ENCODE measurements around the gene PM20D1.
A peak's percentile ranks its signal among the peaks of the same experiment; 100 is the strongest.
"Not testable (repeated sequence)": the region's sequence is repeated elsewhere in the genome, so short reads cannot be mapped to it uniquely, and the experiment has no call there.

The PM20D1 gene

DNA sequence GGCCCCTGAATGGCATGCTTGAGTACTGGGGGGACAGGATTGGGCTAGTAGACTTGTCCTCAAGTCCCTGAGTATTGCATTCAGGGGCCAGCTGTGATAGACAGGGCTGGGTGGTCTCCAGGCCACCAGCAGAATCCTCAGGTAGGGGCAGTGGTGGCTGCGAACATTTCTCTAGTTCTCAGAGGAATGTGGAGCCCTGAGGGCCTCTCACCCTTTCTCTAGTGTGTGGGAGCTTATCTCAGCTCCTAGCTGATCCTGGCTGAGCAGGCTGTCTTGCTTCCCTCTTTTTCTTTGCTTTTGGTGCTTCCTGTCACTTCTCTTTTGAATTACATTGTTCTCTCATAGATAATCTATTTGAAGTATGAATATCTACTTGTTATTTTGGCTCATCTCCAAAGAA, 30.0 kb upstream of the PM20D1 start:
- no peak overlapping the region for H3K4me3 ChIP-seq (ENCODE audit: low read depth, low read length)

GRCh38 chr1:205878026-205878425, 28.1 kb upstream of the PM20D1 start:
- H3K4me3 ChIP-seq (ENCODE audit: low read depth, low read length) = no peak overlapping the region
- TF ChIP-seq, protein P1, sequence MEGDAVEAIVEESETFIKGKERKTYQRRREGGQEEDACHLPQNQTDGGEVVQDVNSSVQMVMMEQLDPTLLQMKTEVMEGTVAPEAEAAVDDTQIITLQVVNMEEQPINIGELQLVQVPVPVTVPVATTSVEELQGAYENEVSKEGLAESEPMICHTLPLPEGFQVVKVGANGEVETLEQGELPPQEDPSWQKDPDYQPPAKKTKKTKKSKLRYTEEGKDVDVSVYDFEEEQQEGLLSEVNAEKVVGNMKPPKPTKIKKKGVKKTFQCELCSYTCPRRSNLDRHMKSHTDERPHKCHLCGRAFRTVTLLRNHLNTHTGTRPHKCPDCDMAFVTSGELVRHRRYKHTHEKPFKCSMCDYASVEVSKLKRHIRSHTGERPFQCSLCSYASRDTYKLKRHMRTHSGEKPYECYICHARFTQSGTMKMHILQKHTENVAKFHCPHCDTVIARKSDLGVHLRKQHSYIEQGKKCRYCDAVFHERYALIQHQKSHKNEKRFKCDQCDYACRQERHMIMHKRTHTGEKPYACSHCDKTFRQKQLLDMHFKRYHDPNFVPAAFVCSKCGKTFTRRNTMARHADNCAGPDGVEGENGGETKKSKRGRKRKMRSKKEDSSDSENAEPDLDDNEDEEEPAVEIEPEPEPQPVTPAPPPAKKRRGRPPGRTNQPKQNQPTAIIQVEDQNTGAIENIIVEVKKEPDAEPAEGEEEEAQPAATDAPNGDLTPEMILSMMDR (conservative IDR thresholded peaks at IDR 0.05; ENCODE audit: low read depth, low read length) = no peak
- DNase-seq (ENCODE audit: low read depth) = no peak

More for the DNA sequence above, 30.0 kb upstream of the PM20D1 start:
- DNase-seq (ENCODE audit: low read depth) = no peak
- TF ChIP-seq, protein P1 (conservative IDR thresholded peaks at IDR 0.05; ENCODE audit: low read depth, low read length) = no peak

GRCh38 chr1:205873148-205873547, 23.2 kb upstream of the PM20D1 start:
- H3K4me3 ChIP-seq (ENCODE audit: low read depth, low read length); DNase-seq (ENCODE audit: low read depth): not testable (repeated sequence)

GRCh38 chr1:205870236-205870635, 20.3 kb upstream of the PM20D1 start:
- no peak for DNase-seq (ENCODE audit: low read depth)
- H3K4me3 ChIP-seq (ENCODE audit: low read depth, low read length) = no peak overlapping the region
- TF ChIP-seq, protein P1 (conservative IDR thresholded peaks at IDR 0.05; ENCODE audit: low read depth, low read length) = no peak

DNA sequence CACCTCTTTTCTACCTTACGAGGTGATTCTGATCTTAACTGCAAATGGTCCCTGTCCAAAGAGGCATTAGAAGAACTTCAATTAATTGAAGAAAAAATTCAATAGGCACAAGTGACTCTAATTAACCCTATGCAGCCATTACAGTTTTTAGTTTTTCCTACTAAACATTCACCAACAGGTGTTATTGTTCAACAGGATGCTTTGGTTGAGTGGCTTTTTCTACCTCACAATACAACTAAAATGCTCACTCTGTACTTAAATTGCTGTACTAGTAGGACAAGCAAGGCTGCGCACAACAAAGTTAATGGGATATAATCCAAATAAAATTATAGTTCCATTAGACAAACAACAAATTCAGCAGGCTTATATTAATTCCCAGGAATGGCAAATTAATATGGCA, 11.6 kb upstream of the PM20D1 start:
- H3K4me3 ChIP-seq (ENCODE audit: low read depth, low read length) = no peak overlapping the region
- no peak for DNase-seq (ENCODE audit: low read depth)
- TF ChIP-seq, protein P1 (conservative IDR thresholded peaks at IDR 0.05; ENCODE audit: low read depth, low read length) = no peak

DNA sequence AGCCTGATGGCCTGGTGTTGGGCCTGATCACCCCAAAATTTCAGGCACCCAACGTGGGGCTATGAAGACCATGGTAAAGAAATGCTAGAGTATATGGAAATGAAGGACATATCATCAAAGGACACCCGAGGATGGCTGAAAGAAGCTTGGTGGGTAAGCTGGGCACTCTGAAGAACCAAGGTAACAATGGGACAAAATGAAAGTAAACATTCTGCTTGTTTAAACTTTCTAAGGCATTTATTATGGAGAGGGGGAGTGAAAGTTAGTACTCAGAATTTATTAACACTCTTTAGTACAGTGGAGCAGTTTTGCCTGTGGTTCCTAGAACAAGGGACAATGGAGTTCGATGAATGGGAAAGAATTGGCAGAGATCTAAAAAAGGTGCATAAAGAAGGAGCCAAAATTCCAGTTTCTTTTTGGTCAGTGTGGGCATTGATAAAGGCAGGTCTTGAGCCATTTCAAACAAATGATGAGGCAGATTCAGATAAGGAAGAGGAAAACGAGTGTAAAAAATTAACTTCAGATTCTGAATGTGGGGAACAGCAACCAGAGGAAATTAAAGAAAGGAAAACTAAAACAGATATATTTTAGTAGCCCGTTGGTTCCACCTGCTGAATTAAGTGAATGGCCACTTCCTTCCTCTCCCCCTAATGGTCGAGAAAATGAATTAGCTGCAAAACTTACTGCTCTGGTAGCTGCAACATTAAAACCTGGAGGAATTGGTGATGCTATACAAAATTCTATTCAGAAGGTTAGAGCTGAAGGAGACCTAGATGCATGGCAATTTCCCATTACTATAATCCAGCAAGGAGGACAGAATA, 8.4 kb upstream of the PM20D1 start:
- TF ChIP-seq, protein P1 (conservative IDR thresholded peaks at IDR 0.05; ENCODE audit: low read depth, low read length) = peak; percentile 28
- DNase-seq (ENCODE audit: low read depth) = no peak

DNA sequence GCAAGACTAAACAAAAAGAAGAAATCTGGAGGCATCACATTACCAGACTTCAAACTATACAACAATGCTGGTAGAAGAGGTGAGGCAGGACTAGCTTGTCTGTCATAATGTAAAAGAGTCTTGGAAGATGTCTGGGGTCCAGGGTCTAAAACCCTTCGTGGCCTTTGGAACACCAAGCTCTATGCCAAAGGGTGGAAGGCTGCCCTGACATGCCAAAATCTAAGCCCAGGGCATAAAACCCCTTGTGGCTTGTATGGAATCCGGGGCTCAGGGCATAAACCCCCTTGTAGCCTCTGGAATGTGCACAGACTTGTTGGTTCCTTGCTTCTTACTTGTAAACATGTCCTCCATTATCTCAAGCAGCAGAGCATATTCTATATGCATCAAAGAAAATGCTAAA, 7.6 kb upstream of the PM20D1 start:
- not testable (repeated sequence) for H3K4me3 ChIP-seq (ENCODE audit: low read depth, low read length)

More for the DNA sequence above, 8.4 kb upstream of the PM20D1 start:
- H3K4me3 ChIP-seq (ENCODE audit: low read depth, low read length) = no peak overlapping the region

DNA sequence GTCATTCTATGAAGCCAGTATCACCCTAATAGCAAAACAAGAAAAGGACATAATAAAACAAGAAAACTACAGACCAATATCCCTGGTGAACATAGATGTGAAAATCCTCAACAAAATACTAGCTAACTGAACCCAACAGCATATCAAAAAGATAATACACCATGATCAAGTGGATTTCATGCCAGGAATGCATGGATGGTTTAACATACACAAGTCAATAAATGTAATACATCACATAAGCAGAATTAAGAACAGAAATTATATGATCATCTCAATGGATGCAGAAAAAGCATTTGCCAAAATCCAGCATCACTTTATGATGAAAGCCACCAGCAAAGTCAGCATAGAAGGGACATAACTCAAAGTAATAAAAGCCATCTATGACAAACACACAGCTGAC, 6.5 kb upstream of the PM20D1 start:
- no peak for DNase-seq (ENCODE audit: low read depth)
- no peak overlapping the region for H3K4me3 ChIP-seq (ENCODE audit: low read depth, low read length)
- TF ChIP-seq, protein P1 (conservative IDR thresholded peaks at IDR 0.05; ENCODE audit: low read depth, low read length) = no peak

More for the DNA sequence above, 7.6 kb upstream of the PM20D1 start:
- not testable (repeated sequence) for DNase-seq (ENCODE audit: low read depth)

All from choroid plexus epithelial cell (primary cell).